ENCODE data around the gene NBL1. TPM values are rescaled to one million over a fixed set of nuclear protein-coding genes. Genes with fewer than 3 reads are reported as not detected.

Gene NBL1
- polyA plus RNA-seq, 4 donors, result 60.6 to 503 (median 474) TPM

DNA sequence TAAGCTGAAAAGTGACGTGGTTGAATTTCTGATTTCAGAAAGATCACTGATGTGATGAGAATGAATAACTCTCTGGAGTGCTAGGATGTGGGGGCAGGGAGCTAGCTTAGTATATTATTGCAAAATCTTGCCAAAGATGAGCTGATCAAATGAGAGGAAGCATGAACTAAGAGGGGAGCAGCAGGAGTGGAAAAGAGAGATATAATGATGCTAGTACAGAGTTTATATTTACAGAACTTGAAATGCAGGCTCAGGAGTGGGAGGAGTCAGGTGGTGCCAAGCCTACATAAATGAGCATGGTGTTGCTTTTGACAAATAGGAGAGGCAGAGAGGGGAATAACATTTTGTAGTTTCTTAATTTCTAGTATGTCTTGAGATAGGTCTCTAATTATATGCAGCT, 38.1 kb upstream of the NBL1 start:
- no peaks in the 10 kb centered on the region for H3K27me3 ChIP-seq (ENCODE audit: control insufficient read depth in 3 of 3, insufficient read depth in 3 of 3, low read length in 3 of 3)
- no peak overlapping the region for H3K4me3 ChIP-seq (ENCODE audit: low read depth in 1 of 3, low read length in 3 of 3)
- DNase-seq (peak in 1 of 2 donors; percentile 26), FAIRE-seq (no peak)
- H3K36me3 ChIP-seq (ENCODE audit: control insufficient read depth in 3 of 3, insufficient read depth in 2 of 3, low read depth in 1 of 3, low read length in 3 of 3), result peaks cover 0 to 20% (median 0%) of the 10 kb centered on the region in 3 donors
- peak overlapping the region in 1 of 3 donors; percentile 58 for H3K27ac ChIP-seq (ENCODE audit: low read depth in 1 of 3, low read length in 2 of 3)
- no peaks in the 10 kb centered on the region for H3K9me3 ChIP-seq (ENCODE audit: control insufficient read depth in 2 of 2, insufficient read depth in 1 of 2, low read depth in 1 of 2, low read length in 1 of 2)
- H3K4me1 ChIP-seq (ENCODE audit: control insufficient read depth in 3 of 3, insufficient read depth in 2 of 3, low read depth in 1 of 3, low read length in 2 of 3), result peaks cover 0 to 19% (median 4%) of the 10 kb centered on the region in 3 donors
- 54 to 57% (median 56%) methylated on average over 1 of the region's 1 CpG for WGBS, 3 donors

DNA sequence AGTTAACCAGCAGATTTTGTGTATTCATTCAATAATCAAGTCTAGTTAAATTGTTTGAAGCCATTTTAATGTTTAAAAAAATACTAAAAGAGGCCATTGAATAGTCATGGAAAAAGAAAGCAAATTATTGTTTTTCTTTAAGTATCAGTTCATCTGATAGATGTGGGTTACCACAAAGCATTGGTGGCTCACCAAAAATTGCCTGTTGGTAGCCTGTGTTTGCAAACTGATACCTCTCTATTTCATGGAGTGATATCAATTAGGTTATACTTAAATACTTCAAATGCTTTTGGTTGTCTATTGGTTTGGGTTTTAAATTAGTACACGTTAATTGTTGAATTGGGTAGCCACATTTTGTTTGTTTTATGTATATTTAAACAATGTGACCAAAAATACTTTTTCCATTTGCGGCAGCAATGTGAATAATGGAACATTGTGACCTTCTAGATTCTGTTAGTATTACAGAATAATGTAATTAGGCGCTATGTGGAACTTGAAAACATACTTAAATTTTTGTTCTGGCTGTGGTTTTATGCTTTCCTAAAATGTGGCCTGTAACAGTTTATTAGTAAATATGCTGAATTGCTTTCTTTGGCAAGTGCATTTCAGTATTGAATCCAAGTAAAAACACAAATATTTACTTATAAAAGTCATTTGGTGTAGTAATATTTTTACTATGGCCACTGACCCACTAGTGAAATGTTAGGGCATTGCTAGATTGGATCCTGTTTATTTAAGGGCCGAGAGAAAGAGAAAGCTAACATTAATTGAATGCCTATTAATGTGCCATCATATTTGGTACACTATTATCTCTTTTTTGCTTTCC, 37.1 kb upstream of the NBL1 start:
- H3K27me3 ChIP-seq (ENCODE audit: control insufficient read depth in 3 of 3, insufficient read depth in 3 of 3, low read length in 3 of 3), result no peaks in the 10 kb centered on the region
- no peak overlapping the region for H3K27ac ChIP-seq (ENCODE audit: low read depth in 1 of 3, low read length in 2 of 3)
- H3K4me1 ChIP-seq (ENCODE audit: control insufficient read depth in 3 of 3, insufficient read depth in 2 of 3, low read depth in 1 of 3, low read length in 2 of 3), result peaks cover 0 to 19% (median 4%) of the 10 kb centered on the region in 3 donors
- H3K36me3 ChIP-seq (ENCODE audit: control insufficient read depth in 3 of 3, insufficient read depth in 2 of 3, low read depth in 1 of 3, low read length in 3 of 3), result peaks cover 0 to 19% (median 0%) of the 10 kb centered on the region in 3 donors
- FAIRE-seq (no peak), DNase-seq (no peak)
- no peaks in the 10 kb centered on the region for H3K9me3 ChIP-seq (ENCODE audit: control insufficient read depth in 2 of 2, insufficient read depth in 1 of 2, low read depth in 1 of 2, low read length in 1 of 2)
- 54 to 64% (median 58%) methylated on average over 4 of the region's 4 CpGs for WGBS, 3 donors
- H3K4me3 ChIP-seq (ENCODE audit: low read depth in 1 of 3, low read length in 3 of 3), result no peak overlapping the region

DNA sequence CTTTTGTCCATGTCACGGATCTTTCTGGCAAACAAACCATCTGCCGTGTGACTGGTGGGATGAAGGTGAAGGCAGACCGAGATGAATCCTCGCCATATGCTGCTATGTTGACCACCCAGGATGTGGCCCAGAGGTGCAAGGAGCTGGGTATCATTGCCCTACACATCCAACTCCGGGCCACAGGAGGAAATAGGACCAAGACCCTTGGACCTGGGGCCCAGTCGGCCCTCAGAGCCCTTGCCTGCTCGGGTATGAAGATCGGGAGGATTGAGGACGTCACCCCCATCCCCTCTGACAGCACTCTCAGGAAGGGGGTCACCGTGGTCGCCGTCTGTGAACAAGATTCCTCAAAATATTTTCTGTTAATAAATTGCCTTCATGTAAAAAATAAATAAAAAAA, 35.9 kb upstream of the NBL1 start:
- 84 to 96% (median 90%) methylated on average over 12 of the region's 12 CpGs for WGBS, 3 donors
- Histone ChIP-seq H3K36me3 (ENCODE audit: control insufficient read depth in 3 of 3, insufficient read depth in 2 of 3, low read depth in 1 of 3, low read length in 3 of 3) (peaks cover 0 to 12% (median 0%) of the 10 kb centered on the region in 3 donors), H3K27ac (ENCODE audit: low read depth in 1 of 3, low read length in 2 of 3) (peak overlapping the region in 1 of 3 donors; percentile 37), H3K9me3 (ENCODE audit: control insufficient read depth in 2 of 2, insufficient read depth in 1 of 2, low read depth in 1 of 2, low read length in 1 of 2) (no peaks in the 10 kb centered on the region), H3K4me1 (ENCODE audit: control insufficient read depth in 3 of 3, insufficient read depth in 2 of 3, low read depth in 1 of 3, low read length in 2 of 3) (peaks cover 3 to 17% (median 11%) of the 10 kb centered on the region in 3 donors), H3K4me3 (ENCODE audit: low read depth in 1 of 3, low read length in 3 of 3) (no peak overlapping the region), H3K27me3 (ENCODE audit: control insufficient read depth in 3 of 3, insufficient read depth in 3 of 3, low read length in 3 of 3) (no peaks in the 10 kb centered on the region)
- FAIRE-seq, result no peak
- DNase-seq, result no peak

DNA sequence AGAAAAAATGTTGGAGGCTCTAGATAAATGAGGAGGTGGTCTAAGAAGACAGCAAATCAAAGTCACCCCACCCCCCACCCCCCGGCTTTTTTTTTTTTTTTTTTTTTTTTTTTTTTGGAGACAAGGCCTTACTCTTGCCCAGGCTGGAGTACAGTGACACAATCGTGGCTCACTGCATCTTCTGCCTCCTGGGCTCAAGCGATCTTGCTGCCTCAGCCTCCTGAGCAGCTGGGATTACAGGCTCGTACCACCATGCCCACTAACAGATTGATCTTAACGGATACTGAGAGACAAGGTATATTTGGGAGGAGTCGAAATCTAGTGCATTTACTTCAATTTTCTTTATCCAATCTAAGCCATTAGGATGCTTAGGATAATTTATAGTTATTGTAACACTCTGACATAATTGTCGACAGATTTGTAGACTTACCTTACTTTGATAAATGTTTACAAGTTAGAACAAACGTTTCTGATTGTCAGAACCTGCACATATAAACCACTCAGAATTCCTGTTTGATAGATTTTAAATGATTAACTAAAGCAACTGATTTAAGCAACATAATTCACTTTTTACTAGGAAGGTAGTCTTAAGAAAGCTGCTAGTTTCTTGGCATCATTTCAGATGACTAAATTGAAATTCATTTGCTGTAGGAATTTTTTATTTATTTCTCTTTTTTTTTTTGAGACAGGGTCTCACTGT, 33.7 kb upstream of the NBL1 start:
- no peak overlapping the region for H3K4me3 ChIP-seq (ENCODE audit: low read depth in 1 of 3, low read length in 3 of 3)
- no peaks in the 10 kb centered on the region for H3K9me3 ChIP-seq (ENCODE audit: control insufficient read depth in 2 of 2, insufficient read depth in 1 of 2, low read depth in 1 of 2, low read length in 1 of 2)
- 49 to 68% (median 66%) methylated on average over 8 of the region's 8 CpGs for WGBS, 3 donors
- FAIRE-seq (no peak), DNase-seq (no peak)
- peaks cover 6 to 26% (median 7%) of the 10 kb centered on the region in 3 donors for H3K4me1 ChIP-seq (ENCODE audit: control insufficient read depth in 3 of 3, insufficient read depth in 2 of 3, low read depth in 1 of 3, low read length in 2 of 3)
- H3K27ac ChIP-seq (ENCODE audit: low read depth in 1 of 3, low read length in 2 of 3), result no peak overlapping the region
- H3K27me3 ChIP-seq (ENCODE audit: control insufficient read depth in 3 of 3, insufficient read depth in 3 of 3, low read length in 3 of 3), result no peaks in the 10 kb centered on the region
- peaks cover 0 to 13% (median 0%) of the 10 kb centered on the region in 3 donors for H3K36me3 ChIP-seq (ENCODE audit: control insufficient read depth in 3 of 3, insufficient read depth in 2 of 3, low read depth in 1 of 3, low read length in 3 of 3)

DNA sequence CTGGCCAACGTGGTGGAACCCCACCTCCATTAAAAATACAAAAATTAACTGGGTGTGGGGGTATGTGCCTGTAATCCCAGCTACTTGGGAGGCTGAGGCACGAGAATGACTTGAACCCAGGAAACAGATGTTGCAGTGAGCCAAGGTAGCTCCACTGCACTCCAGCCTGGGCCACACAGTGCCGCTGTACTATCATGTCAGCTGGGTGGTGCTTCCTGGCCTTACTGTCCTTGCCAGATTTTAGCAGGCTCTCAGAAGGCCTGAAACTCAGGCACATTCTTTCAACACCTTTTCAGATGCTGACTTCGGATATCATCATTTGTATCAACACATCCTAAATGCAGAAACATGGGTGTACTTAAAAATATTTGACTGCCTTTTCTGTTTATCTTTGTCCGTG, 31.6 kb upstream of the NBL1 start:
- Histone ChIP-seq H3K27ac (ENCODE audit: low read depth in 1 of 3, low read length in 2 of 3) (peak overlapping the region; percentile 71 to 93 (median 87)), H3K4me1 (ENCODE audit: control insufficient read depth in 3 of 3, insufficient read depth in 2 of 3, low read depth in 1 of 3, low read length in 2 of 3) (peaks cover 0 to 26% (median 7%) of the 10 kb centered on the region in 3 donors), H3K9me3 (ENCODE audit: control insufficient read depth in 2 of 2, insufficient read depth in 1 of 2, low read depth in 1 of 2, low read length in 1 of 2) (no peaks in the 10 kb centered on the region), H3K36me3 (ENCODE audit: control insufficient read depth in 3 of 3, insufficient read depth in 2 of 3, low read depth in 1 of 3, low read length in 3 of 3) (peaks cover 0 to 18% (median 2%) of the 10 kb centered on the region in 3 donors), H3K4me3 (ENCODE audit: low read depth in 1 of 3, low read length in 3 of 3) (no peak overlapping the region), H3K27me3 (ENCODE audit: control insufficient read depth in 3 of 3, insufficient read depth in 3 of 3, low read length in 3 of 3) (no peaks in the 10 kb centered on the region)
- WGBS, 3 donors, result 21 to 60% (median 44%) methylated on average over 5 of the region's 5 CpGs
- peak in 1 of 2 donors; percentile 53 for DNase-seq
- FAIRE-seq, result no peak

DNA sequence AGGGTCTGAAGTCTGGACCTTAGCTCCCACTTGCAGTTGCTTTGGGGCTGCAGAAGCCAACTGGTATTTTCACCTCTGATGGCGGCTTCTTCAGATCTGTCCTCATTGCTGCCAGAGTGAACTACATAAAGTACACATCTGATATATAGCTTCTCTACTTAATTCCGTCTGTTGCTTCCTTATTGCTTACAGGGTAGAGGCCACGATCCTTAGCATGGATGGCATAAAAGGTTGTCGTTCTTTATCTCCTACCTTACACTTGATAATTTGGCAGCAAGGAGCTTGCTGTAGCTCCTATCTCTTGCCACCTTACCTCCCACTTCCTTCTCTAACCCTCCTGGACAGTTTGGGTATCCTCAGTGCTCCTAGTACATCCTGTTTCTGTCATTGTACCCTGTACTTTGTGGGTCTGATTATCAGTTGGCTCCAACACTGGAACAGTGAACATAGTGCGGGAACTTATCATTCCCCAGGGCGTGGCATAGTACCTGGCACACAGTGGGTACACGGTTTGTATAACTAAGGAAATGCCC, 30.9 kb upstream of the NBL1 start:
- Histone ChIP-seq H3K4me3 (ENCODE audit: low read depth in 1 of 3, low read length in 3 of 3) (no peak overlapping the region), H3K27ac (ENCODE audit: low read depth in 1 of 3, low read length in 2 of 3) (peak overlapping the region; percentile 71 to 93 (median 87))
- peak; percentile 79 to 98 for DNase-seq

DNA sequence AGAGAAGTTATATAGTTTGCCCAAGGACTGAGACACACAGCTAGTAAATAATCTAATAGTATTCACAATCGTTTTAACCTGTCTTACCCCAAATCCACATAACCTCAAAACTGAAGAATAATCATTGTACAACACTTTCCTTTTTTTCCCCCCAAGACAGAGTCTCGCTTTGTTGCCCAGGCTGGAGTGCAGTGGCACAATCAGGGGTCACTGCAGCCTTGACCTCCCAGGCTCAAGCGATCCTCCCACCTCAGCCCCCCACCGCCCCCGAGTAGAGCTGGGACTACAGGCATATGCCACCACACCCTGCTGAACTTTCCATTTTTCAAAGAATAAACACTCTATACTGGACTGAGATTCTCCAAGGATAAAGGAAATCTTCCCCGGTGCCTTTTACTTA, 28.7 kb upstream of the NBL1 start:
- DNase-seq, result no peak

More for the DNA sequence above, 30.9 kb upstream of the NBL1 start:
- H3K36me3 ChIP-seq (ENCODE audit: control insufficient read depth in 3 of 3, insufficient read depth in 2 of 3, low read depth in 1 of 3, low read length in 3 of 3), result peaks cover 0 to 18% (median 2%) of the 10 kb centered on the region in 3 donors
- H3K9me3 ChIP-seq (ENCODE audit: control insufficient read depth in 2 of 2, insufficient read depth in 1 of 2, low read depth in 1 of 2, low read length in 1 of 2), result no peaks in the 10 kb centered on the region
- no peak for FAIRE-seq
- WGBS, 3 donors, result 19 to 62% (median 36%) methylated on average over 7 of the region's 7 CpGs
- no peaks in the 10 kb centered on the region for H3K27me3 ChIP-seq (ENCODE audit: control insufficient read depth in 3 of 3, insufficient read depth in 3 of 3, low read length in 3 of 3)
- peaks cover 0 to 26% (median 7%) of the 10 kb centered on the region in 3 donors for H3K4me1 ChIP-seq (ENCODE audit: control insufficient read depth in 3 of 3, insufficient read depth in 2 of 3, low read depth in 1 of 3, low read length in 2 of 3)

DNA sequence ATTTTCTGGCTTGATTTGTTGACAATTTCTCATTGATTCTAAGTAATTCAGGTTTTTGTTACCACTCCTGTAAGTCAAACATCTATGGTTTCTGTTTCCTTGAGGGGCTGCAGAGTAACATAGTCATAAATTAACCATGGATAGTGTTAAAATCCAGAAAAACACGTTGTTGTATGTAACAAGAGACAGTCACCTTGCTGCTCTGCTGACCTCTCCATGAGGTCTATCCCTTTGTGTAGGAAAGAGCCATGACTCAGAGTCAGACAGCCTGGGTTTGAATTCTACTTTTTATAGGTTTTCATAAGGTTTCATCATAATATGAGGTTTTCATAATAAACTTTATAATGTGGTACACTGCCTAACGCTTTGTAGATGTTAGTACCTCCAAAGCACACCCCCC, 27.6 kb upstream of the NBL1 start:
- 46 to 54% (median 54%) methylated on average over 2 of the region's 2 CpGs for WGBS, 3 donors
- FAIRE-seq (no peak), DNase-seq (no peak)
- H3K36me3 ChIP-seq (ENCODE audit: control insufficient read depth in 3 of 3, insufficient read depth in 2 of 3, low read depth in 1 of 3, low read length in 3 of 3), result peaks cover 0 to 18% (median 2%) of the 10 kb centered on the region in 3 donors
- H3K27me3 ChIP-seq (ENCODE audit: control insufficient read depth in 3 of 3, insufficient read depth in 3 of 3, low read length in 3 of 3), result no peaks in the 10 kb centered on the region
- no peak overlapping the region for H3K27ac ChIP-seq (ENCODE audit: low read depth in 1 of 3, low read length in 2 of 3)
- no peak overlapping the region for H3K4me3 ChIP-seq (ENCODE audit: low read depth in 1 of 3, low read length in 3 of 3)
- H3K9me3 ChIP-seq (ENCODE audit: control insufficient read depth in 2 of 2, insufficient read depth in 1 of 2, low read depth in 1 of 2, low read length in 1 of 2), result no peaks in the 10 kb centered on the region
- peaks cover 7 to 42% (median 14%) of the 10 kb centered on the region in 3 donors for H3K4me1 ChIP-seq (ENCODE audit: control insufficient read depth in 3 of 3, insufficient read depth in 2 of 3, low read depth in 1 of 3, low read length in 2 of 3)

More for the DNA sequence above, 28.7 kb upstream of the NBL1 start:
- H3K4me3 ChIP-seq (ENCODE audit: low read depth in 1 of 3, low read length in 3 of 3), result no peak overlapping the region
- FAIRE-seq, result no peak
- peak overlapping the region in 1 of 3 donors; percentile 58 for H3K27ac ChIP-seq (ENCODE audit: low read depth in 1 of 3, low read length in 2 of 3)
- H3K36me3 ChIP-seq (ENCODE audit: control insufficient read depth in 3 of 3, insufficient read depth in 2 of 3, low read depth in 1 of 3, low read length in 3 of 3), result peaks cover 0 to 18% (median 2%) of the 10 kb centered on the region in 3 donors
- WGBS, 3 donors, result 74 to 82% (median 79%) methylated on average over 6 of the region's 6 CpGs
- H3K9me3 ChIP-seq (ENCODE audit: control insufficient read depth in 2 of 2, insufficient read depth in 1 of 2, low read depth in 1 of 2, low read length in 1 of 2), result no peaks in the 10 kb centered on the region
- no peaks in the 10 kb centered on the region for H3K27me3 ChIP-seq (ENCODE audit: control insufficient read depth in 3 of 3, insufficient read depth in 3 of 3, low read length in 3 of 3)
- peaks cover 7 to 37% (median 7%) of the 10 kb centered on the region in 3 donors for H3K4me1 ChIP-seq (ENCODE audit: control insufficient read depth in 3 of 3, insufficient read depth in 2 of 3, low read depth in 1 of 3, low read length in 2 of 3)

All from small intestine (tissue), 7 donors.